ENCODE data around the gene ZBBX.

The ZBBX gene

DNA sequence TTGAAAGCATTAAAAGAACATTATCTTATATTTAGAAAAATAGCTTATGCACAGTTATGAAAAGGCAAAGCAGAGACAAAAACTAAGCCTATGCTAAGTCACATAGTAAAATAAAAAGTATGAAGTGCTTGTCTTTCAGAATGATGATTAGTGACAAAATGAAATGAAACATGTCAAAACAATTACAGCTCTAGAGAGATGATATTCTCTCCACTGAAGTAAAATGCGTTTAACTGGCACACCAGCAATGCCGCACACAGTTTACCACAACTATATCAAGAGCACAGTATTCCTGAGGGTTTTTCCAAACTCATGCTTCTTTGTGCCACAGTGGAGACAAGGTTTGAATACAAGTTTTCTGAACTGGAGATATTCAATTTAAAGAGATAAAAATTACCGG, 2.1 kb upstream of the ZBBX start:
- H3K27me3 ChIP-seq (ENCODE audit: insufficient read depth, poor library complexity, severe bottlenecking): no peaks in the 10 kb centered on the region
- no peak overlapping the region for H3K27ac ChIP-seq (replicated peaks)
- H3K4me3 ChIP-seq (replicated peaks; ENCODE audit: insufficient read depth, low read length): no peak overlapping the region
- no peak for DNase-seq (ENCODE audit: low read depth in 1 of 2, low spot score in 1 of 2)
- TF ChIP-seq SPI1 (IDR thresholded peaks at IDR 0.05; ENCODE audit: borderline replicate concordance, low read depth) (no peak), REST (IDR thresholded peaks at IDR 0.05; ENCODE audit: insufficient replicate concordance, low read depth) (no peak), GABPA (IDR thresholded peaks at IDR 0.05; ENCODE audit: low read depth) (no peak), POLR2AphosphoS5 (IDR thresholded peaks at IDR 0.05; ENCODE audit: low read depth) (no peak), CTCF (IDR thresholded peaks at IDR 0.05; ENCODE audit: insufficient read depth, low read length) (no peak)

GRCh38 chr3:167375478-167375877, 4.6 kb downstream of the ZBBX start:
- Histone ChIP-seq H3K27me3 (ENCODE audit: insufficient read depth, poor library complexity, severe bottlenecking) (no peaks in the 10 kb centered on the region), H3K27ac (replicated peaks) (no peak overlapping the region), H3K4me3 (replicated peaks; ENCODE audit: insufficient read depth, low read length) (no peak overlapping the region)
- no peak for DNase-seq (ENCODE audit: low read depth in 1 of 2, low spot score in 1 of 2)
- TF ChIP-seq POLR2AphosphoS5 (IDR thresholded peaks at IDR 0.05; ENCODE audit: low read depth): no peak
- TF ChIP-seq CTCF (IDR thresholded peaks at IDR 0.05; ENCODE audit: insufficient read depth, low read length): no peak

GRCh38 chr3:167372138-167372537, 8.0 kb downstream of the ZBBX start:
- Histone ChIP-seq H3K4me3 (replicated peaks; ENCODE audit: insufficient read depth, low read length) (no peak overlapping the region), H3K27ac (replicated peaks) (no peak overlapping the region), H3K27me3 (ENCODE audit: insufficient read depth, poor library complexity, severe bottlenecking) (no peaks in the 10 kb centered on the region)
- DNase-seq (ENCODE audit: low read depth in 1 of 2, low spot score in 1 of 2): no peak
- TF ChIP-seq GABPA (IDR thresholded peaks at IDR 0.05; ENCODE audit: low read depth) (no peak), SPI1 (IDR thresholded peaks at IDR 0.05; ENCODE audit: borderline replicate concordance, low read depth) (no peak), POLR2AphosphoS5 (IDR thresholded peaks at IDR 0.05; ENCODE audit: low read depth) (no peak), REST (IDR thresholded peaks at IDR 0.05; ENCODE audit: insufficient replicate concordance, low read depth) (no peak), CTCF (IDR thresholded peaks at IDR 0.05; ENCODE audit: insufficient read depth, low read length) (no peak)

- TF ChIP-seq GABPA (IDR thresholded peaks at IDR 0.05; ENCODE audit: low read depth) (no peak), POLR2AphosphoS5 (IDR thresholded peaks at IDR 0.05; ENCODE audit: low read depth) (no peak), CTCF (IDR thresholded peaks at IDR 0.05; ENCODE audit: insufficient read depth, low read length) (no peak), SPI1 (IDR thresholded peaks at IDR 0.05; ENCODE audit: borderline replicate concordance, low read depth) (no peak), REST (IDR thresholded peaks at IDR 0.05; ENCODE audit: insufficient replicate concordance, low read depth) (no peak)
- DNase-seq (ENCODE audit: low read depth in 1 of 2, low spot score in 1 of 2): no peak
These were observed 18.1 kb downstream of the ZBBX start for GRCh38 chr3:167361948-167362347.

More at GRCh38 chr3:167361948-167362347, 18.1 kb downstream of the ZBBX start:
- H3K27ac ChIP-seq (replicated peaks): no peak overlapping the region
- no peak overlapping the region for H3K4me3 ChIP-seq (replicated peaks; ENCODE audit: insufficient read depth, low read length)
- H3K27me3 ChIP-seq (ENCODE audit: insufficient read depth, poor library complexity, severe bottlenecking): no peaks in the 10 kb centered on the region

All from HL-60 (cell line).